IPS-NIHi11 (cell line): ENCODE data around the gene WDR90.
A peak's percentile ranks its signal among the peaks of the same experiment; 100 is the strongest.

Source experiments
- DNase-seq: peaks from one replicate; pipeline ENCODE4 v3.0.0; 2012; ENCODE audit warnings: mixed read lengths, low spot score

WDR90 gene

DNA sequence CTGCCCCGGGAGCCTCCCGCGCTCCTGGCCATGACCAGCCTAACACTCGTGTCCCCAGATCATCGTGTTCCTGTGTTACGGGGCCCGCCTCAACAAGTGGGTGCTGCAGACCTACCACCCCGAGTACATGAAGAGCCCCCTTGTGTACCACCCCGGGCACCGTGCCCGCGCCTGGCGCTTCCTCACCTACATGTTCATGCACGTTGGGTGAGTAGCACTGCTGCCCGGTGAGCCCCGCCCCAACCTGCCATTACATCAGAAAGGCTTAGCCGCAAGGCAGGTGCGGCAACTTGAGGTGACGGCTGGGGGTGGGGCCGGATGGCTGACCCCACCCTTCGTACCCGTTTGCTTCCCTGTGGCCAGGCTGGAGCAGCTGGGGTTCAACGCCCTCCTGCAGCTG lies 27.7 kb downstream of the WDR90 start:
- no peak for DNase-seq

DNA sequence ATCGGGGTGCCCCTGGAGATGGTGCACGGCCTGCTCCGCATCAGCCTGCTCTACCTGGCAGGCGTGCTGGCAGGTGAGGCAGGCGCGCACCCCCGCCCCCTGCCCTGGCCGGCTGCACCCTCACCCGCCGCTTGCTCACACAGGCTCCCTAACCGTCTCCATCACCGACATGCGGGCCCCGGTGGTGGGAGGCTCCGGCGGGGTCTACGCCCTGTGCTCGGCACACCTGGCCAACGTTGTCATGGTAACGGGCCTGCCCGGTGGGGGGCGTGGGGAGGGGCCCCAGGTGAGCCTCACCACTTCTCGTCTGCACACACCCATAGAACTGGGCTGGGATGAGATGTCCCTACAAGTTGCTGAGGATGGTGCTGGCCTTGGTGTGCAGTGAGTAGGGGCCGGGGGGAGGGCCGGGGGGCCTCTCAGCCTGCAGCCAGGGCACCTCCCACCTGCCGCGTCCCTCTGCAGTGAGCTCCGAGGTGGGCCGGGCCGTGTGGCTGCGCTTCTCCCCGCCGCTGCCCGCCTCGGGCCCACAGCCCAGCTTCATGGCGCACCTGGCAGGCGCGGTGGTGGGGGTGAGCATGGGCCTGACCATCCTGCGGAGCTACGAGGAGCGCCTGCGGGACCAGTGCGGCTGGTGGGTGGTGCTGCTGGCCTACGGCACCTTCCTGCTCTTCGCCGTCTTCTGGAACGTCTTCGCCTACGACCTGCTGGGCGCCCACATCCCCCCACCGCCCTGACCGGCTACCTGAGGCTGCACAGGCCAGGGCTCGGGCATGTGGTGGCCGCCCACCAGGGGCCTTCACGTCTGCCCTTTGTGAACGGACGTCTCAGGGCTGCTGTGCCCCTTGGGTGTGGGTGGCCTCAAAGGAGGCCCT lies 28.4 kb downstream of the WDR90 start:
- no peak for DNase-seq

DNA sequence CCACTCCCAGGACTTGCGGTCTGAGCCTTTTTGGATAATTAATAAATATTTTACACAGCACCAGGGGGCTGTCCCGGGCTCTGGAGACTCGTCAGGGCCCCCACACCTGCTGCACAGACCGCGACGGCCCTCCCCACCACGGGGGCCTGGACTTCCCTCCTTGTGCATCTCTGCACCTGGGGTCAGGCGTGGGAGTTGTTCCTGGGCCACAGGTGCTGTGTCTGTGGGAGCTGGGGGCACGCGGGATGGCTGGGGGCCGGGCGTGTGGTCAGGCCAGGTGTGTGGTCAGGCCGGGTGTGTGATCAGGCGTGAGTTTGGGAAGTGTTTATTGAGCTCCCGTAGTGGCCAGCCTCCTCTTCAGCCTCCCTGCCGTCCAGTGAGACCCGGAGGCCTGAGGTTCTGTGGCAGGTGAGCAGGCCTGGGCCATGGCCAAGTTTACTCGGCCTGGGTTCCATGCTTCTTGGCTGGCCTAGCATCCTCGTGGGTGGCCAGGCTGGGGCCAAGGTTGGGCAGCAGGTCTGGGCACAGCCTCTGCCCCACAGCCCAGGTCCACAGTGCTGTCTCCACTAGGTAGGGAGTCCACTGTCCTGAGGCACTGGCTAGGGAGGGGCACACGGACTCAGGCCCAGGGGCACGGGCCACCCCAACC lies 29.2 kb downstream of the WDR90 start:
- no peak for DNase-seq

DNA sequence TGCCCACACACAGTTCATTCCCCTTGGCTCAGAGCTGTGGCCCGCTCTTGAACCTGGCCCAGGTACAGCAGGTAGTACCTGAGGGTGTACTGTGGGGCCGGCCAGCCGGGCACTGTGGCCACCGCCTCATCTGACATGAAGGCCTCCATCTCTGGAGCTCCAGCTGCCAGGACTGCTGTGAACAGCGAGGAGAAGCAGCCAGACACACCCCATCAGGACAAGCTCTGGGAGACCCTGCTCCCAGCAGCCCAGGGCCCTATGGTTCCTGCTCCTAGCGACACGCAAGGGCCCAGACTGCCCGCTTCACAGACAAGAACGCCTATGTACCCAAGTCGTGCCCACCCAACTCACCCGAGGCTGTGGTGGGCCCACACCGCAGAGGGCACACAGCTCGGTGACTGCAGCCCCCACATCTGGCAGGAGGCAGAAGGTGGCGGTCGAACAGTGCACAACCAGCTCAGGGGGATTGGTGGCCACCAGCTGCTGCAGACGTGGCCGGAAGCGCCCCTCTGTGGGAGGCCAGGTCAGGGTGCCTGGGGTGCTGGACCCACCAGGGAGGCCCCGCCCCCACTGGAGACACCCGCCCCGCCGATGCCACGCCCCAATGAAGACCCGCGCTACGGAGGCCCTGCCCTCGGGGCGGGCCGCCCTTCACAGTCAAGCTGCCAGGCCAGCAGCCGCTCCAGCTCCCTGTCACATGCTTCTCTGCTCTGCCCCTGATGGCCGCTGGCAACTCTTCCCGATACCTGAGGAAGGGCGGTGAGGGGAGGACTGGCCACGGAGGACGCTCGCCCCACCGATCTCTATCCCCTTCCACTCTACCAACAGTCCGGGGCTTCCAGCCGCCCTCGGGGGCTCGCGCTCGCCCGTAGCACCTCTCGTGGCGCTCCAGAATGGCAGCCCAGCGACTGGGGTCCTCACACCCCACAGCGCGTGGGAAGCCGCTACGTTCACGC lies 30.0 kb downstream of the WDR90 start:
- DNase-seq, result peak; percentile 73

DNA sequence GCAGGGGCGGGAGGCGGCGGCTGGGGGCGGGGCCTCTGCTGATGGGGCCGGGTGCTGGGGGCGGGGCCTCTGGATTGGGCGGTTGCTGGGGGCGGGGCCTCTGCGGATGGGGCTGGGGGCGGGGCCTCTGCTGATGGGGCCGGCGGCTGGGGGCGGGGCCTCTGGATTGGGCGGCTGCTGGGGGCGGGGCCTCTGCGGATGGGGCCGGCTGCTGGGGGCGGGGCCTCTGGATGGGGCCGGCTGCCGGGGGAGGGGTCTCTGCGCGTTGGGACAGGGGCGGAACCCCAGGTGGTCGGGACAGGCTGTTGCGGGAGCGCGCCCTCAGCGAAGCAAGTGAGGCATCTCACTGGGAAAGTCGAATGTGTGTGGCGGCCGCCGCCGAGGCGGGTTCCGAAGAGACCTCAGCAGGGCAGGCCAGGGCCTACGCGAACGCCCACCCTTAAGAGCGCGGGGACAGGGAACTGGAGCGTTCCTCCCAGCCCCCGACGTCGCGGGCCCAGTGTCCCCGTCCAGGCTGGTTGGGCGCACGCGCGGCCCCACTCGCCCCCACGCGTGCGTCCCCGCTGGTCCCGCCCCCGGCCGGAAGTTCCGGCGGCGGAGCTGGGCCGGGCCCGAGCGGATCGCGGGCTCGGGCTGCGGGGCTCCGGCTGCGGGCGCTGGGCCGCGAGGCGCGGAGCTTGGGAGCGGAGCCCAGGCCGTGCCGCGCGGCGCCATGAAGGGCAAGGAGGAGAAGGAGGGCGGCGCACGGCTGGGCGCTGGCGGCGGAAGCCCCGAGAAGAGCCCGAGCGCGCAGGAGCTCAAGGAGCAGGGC lies 30.9 kb downstream of the WDR90 start, which contains the start of gene STUB1:
Gene STUB1, plus strand, starts transcription at position 597 of the 811 bp plus-strand sequence. Its CDS starts 116 bp downstream, at position 713.
- DNase-seq, result peak; percentile 82

DNA sequence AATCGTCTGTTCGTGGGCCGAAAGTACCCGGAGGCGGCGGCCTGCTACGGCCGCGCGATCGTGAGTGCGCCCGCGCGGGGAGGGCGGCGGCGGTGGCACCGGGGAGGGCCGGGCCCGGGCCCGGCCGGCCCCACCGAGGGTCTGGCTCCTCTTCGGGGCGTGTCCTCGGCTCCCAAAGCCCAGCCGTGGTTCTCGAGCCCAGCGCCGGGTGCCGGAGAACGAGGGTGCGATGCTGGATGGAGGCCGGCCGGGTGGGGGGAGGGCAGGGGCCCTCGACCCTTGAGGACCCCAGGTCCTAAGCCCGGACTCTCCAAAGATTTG lies 31.4 kb downstream of the WDR90 start:
- no peak for DNase-seq

DNA sequence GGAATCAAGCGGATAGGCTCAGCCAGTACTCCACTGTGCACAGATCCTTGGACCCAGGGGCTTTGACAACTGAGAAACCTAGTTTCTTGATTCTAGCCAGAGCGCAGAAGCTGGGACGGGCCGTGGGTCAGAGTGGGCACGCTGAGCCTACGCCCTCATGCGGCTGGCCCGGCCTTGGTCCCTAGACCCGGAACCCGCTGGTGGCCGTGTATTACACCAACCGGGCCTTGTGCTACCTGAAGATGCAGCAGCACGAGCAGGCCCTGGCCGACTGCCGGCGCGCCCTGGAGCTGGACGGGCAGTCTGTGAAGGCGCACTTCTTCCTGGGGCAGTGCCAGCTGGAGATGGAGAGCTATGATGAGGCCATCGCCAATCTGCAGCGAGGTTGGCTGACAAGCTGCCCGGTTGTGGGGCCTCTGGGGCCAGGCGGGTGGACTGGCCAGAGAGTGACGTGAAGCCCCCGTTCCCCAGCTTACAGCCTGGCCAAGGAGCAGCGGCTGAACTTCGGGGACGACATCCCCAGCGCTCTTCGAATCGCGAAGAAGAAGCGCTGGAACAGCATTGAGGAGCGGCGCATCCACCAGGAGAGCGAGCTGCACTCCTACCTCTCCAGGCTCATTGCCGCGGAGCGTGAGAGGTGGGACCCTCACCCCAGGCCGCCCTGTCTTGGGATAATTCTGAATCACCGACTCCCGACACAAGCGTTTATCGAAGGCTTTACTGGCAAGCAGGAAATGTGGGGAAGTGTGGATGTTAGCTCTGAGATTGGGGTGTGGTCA lies 32.0 kb downstream of the WDR90 start:
- no peak for DNase-seq

DNA sequence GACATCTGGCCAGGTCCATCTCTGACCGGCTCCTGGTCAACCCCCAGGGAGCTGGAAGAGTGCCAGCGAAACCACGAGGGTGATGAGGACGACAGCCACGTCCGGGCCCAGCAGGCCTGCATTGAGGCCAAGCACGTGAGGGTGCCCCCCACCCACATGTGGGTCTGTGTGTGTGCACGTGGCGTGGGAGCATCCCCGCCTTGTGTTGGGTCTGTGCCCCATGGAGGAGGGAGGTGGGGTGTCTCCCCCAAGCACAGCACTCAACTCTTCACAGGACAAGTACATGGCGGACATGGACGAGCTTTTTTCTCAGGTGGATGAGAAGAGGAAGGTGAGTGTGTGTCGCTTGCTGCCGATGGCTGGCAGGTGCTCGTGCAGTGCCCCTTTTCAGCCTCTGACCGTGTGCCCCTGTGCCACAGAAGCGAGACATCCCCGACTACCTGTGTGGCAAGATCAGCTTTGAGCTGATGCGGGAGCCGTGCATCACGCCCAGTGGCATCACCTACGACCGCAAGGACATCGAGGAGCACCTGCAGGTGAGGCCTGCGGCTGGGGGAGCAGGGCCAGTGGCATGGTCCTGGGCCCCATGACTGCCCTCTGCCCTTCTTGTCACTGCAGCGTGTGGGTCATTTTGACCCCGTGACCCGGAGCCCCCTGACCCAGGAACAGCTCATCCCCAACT lies 32.7 kb downstream of the WDR90 start:
- DNase-seq, result no peak

DNA sequence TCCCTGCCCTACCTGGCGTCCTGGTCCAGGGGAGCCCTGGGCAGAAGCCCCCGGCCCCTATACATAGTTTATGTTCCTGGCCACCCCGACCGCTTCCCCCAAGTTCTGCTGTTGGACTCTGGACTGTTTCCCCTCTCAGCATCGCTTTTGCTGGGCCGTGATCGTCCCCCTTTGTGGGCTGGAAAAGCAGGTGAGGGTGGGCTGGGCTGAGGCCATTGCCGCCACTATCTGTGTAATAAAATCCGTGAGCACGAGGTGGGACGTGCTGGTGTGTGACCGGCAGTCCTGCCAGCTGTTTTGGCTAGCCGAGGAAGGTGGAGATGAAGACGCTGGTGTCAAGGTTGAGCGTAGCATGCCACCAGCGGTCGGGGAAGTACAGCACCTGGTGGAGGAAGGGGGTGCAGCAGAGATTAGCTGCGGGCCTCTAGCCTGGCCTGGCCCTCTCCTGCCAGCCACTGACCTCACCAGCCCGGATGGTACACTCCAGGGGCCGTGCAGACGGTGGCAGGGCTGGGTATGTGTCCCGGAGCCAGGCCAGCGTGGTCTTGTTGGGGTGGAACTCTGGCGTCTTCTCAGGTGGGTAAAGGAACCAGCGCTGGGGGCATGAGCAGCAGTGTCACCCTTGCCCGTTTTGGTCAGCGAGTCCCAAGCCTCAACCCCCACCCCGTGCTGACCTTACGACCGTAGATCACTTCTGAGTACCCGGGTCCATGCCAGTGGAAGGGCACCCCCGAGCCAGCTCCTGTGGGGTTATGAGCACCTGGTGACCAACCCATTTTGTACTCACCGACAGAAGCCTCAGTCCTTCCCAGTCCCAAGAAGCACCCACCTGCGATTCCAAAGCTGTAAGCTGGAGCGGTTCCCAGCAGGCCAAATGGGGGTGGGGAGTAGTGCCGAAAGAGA lies 33.6 kb downstream of the WDR90 start:
- DNase-seq, result no peak

DNA sequence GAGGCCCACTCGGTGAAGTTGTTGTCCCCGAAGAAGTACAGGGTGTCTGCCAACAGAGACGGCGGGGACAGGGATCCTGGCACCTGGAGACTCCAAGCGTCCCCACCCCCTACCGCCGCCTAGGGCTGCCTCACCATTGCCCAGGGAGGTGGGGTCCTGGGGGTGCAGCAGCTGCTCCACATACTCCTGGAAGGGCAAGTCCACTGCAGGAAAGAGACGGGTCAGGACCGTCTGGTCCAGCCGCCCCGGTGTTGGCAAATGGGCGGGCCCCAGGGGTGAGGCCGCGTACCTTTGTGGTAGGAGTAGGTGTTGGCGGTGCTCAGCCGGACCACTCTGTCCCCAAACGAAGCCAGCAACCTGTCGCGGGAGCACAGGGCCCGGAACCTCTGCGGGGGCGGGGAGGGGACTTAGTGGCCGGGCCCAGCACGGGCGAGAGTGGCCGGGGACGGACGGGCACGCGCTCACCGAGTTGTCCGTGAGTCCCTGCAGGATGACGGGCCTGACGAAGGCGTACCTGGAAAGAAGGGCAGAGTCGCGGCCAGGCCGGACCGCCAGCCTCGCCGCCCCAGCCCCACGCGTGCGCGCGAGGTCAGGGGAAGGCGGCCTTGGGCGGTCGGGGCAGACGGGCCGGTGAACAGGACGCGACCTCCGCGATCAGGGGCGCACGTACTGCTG lies 34.4 kb downstream of the WDR90 start:
- DNase-seq, result no peak

DNA sequence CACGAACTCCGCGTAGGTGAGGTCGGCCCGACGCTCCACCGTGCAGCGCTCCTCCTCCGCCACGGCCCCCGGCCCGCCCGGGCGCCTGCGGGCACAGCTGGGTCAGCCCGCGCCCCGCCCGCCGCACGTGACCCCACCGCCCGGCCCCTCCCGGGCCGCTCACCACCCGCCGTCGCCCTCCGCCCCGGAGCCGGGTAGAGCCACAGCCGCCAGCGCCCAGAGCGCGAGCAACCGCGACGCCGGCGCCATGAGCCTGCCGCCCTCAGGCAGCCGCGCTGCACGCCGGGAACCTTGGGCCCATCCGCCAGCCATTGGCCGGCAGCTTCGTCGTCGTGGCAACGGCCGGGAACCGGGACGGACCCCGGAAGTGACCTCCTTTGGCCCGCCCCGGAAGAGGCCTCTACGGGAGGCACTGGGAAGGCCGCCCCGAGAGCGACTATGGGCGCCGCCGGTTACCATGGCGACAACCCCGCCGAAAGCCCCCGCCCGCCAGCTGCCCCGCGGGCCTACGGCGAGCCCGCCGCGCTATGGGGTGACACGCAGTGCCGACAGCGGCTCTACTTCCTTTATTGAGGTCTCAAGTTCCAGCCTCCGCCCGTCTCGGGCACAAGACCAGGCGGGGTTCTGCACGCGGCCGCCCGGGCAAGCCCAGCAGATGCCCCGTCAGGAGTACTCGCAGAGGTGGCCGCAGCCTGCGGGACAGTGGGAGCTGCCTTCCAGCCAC lies 35.1 kb downstream of the WDR90 start, which contains the start of gene JMJD8:
Gene JMJD8, minus strand, starts transcription at position 264 of the 724 bp plus-strand sequence. Its CDS starts 15 bp downstream, at position 249.
- DNase-seq, result peak; percentile 92

DNA sequence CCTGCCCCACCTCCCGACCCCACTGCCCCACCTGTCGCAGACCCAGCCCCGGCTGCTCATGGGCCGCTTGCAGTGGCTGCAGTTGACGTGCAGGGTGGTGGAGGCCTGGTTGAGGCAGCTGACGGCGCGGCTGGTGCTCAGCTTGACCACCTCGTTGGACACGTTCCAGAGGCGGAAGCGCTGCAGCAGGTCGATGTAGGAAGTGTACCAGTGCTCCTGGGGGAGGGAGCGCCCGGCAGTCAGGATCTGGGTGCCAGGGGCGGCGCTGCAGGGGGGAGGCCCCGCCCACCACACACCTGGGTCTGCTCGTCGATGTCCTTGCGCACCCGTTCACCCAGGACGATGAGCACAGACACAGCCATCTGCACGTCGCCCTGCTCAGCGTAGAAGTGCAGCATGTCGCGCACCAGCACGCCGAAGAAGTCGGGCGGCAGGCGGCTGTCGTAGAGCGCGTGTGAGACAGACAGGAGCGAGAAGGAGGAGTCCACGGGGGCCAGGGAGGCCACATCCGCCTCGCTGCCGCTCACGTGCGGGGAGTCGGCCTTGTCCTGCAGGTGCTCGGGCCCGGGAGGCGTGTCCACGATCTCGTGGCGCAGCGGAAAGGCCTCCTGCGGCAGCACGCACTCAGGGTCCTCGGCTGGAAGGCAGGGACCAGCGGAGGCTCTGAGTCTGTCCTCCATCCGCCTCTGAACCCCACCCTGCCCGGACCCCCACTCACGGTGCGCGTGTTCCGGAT lies 36.0 kb downstream of the WDR90 start:
- DNase-seq, result no peak

DNA sequence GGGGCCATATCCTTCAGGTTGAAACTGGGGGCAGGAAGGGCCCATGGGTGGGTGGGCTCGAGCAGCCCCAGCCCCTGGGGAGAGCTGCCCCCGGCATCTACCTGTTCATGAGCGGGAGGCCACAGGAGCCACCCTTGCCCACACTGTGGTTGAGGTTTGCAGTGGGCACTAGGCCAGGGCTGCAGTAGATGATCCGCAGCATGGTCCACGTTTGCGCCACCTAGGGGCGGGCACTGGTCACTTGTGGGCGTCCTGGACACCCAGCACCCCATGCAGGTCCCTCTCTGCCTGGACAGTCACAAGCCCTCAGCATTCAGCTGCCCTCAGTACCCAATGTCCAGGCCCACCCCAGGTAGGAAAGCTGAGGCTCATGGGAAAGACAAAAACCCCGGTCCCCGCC lies 36.8 kb downstream of the WDR90 start:
- DNase-seq, result peak; percentile 54

DNA sequence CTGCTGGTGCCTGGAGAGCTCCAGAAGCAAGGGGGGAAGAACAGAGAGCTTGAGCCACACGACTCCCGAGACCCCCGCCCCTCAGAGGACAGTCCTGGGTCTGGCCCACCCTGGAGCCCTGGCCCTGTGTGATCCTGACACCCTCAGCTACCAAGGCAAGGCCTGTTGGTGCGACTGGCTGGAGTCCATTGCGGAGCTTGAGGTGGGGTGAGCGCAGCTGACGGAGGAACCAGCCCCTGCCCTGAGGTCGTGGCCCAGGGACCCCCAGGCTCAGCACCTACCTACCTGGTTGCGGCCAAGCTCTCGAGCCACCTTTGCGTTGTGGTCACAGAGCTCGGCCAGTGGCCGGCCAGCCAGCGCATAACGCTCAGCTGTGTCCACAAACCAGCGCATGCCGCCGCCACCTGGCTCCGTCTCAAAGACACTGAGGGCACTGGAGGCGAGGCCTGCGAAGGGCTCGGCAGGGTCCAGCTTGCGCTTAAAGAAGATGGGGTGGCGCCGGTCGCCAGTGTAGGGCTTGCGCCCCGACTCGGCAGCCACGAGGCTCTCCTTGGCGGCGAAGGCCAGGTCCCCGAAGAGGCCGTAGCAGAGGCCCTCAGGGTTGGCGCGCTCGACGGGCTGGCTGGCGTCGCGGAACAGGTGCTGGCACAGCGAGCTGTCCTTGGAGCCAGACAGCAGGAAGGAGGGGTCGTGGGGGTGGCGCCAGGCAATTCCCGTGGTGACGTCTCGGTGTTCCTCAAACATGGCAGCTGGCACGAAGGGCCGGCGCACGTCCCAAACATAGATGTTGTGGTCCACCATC lies 37.5 kb downstream of the WDR90 start:
- DNase-seq, result no peak

DNA sequence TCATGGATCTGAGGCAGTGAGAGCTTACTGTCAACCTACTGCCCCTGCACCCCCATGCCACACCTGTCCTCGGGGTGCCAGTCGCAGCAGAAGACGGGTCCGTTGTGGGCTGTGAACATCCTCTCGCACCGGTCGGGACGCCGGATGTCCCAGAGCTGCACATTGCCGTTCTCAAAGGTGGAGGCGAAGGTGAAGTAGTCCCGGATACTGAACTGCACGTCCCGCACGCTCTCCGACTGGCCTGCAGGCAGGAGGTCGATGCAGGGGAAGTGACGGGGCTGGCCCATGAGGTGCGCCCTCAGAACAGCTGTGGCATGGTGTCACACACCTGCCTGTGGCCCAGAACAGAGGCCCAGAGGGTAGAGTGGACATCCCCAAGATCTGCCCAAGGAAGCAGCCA lies 38.3 kb downstream of the WDR90 start:
- DNase-seq, result no peak
